K562 (cell line): Measurements from ENCODE around the gene KATNAL2. TPM values are rescaled to one million over a fixed set of nuclear protein-coding genes. Genes with fewer than 3 reads are reported as not detected.
A peak's percentile ranks its signal among the peaks of the same experiment; 100 is the strongest.

Experiments used
- C11orf30 ChIP-seq: fragments of 450-650 bp; IDR thresholded peaks from 2 replicates; pipeline ENCODE4 v1.6.1; 2016; ENCODE audit warnings: low read depth, mild to moderate bottlenecking
- CBFA2T2 ChIP-seq: fragments of 450-650 bp; conservative IDR thresholded peaks from 2 replicates; pipeline ENCODE4 v1.6.1; 2017; ENCODE audit warnings: mild to moderate bottlenecking
- DMBX1 ChIP-seq: fragments of 250-450 bp; sonication (Bioruptor Pico); IDR thresholded peaks from 2 replicates; pipeline ENCODE4 v1.8.0; 2022; ENCODE audit warnings: inconsistent platforms, mild to moderate bottlenecking, moderate library complexity, borderline replicate concordance
- ETV6 ChIP-seq, 3 experiments: fragments of 150-350 bp in 1 of 3; sonication (generic) in 1 of 3; formaldehyde crosslinking in 1 of 3; IDR thresholded peaks; 2 replicates each; pipeline versions ENCODE4 v1.6.1 to v1.8.0; 2014 to 2022; ENCODE audit warnings: borderline replicate concordance in 2 of 3, low read depth in 2 of 3, antibody characterized with exemption in 1 of 3, low read length in 1 of 3, mild to moderate bottlenecking in 1 of 3, missing genetic modification reagents in 1 of 3
- FOS ChIP-seq: IDR thresholded peaks from 3 replicates; pipeline ENCODE4 v1.6.1; 2011; ENCODE audit not compliant: insufficient read length; ENCODE audit errors: extremely low read depth
- FOXM1 ChIP-seq, 2 experiments: fragments of 450-650 bp in 1 of 2; sonication (generic) in 1 of 2; formaldehyde crosslinking in 1 of 2; IDR thresholded peaks; 2 replicates each; pipeline versions ENCODE4 v1.6.1 to v1.9.0; 2017 to 2022; ENCODE audit warnings: low read depth in 2 of 2, mild to moderate bottlenecking in 2 of 2, missing genetic modification reagents in 1 of 2, moderate library complexity in 1 of 2
- GATA2 ChIP-seq: sonication (generic); formaldehyde crosslinking; IDR thresholded peaks from 2 replicates; pipeline ENCODE4 v1.4.0; 2020; ENCODE audit warnings: mild to moderate bottlenecking, missing genetic modification reagents
- HDAC1 ChIP-seq, 2 experiments: fragments of 450-650 bp; IDR thresholded peaks; 2 replicates each; pipeline ENCODE4 v1.6.1; 2016 to 2017; ENCODE audit warnings: inconsistent platforms in 1 of 2, mild to moderate bottlenecking in 1 of 2, moderate library complexity in 1 of 2
- HDAC3 ChIP-seq: fragments of 450-650 bp; IDR thresholded peaks from 2 replicates; pipeline ENCODE4 v1.6.1; 2018; ENCODE audit warnings: borderline replicate concordance, mild to moderate bottlenecking, moderate library complexity; ENCODE audit not compliant: partially characterized antibody
- L3MBTL2 ChIP-seq: fragments of 450-650 bp; IDR thresholded peaks from 2 replicates; pipeline ENCODE4 v1.6.1; 2016; ENCODE audit warnings: mild to moderate bottlenecking, moderate library complexity
- MAFG ChIP-seq: fragments of 450-650 bp; conservative IDR thresholded peaks from 2 replicates; pipeline ENCODE4 v1.6.1; 2016; ENCODE audit warnings: missing genetic modification characterization, missing compliant biosample characterization
- MCM3 ChIP-seq: fragments of 450-650 bp; IDR thresholded peaks from 2 replicates; pipeline ENCODE4 v1.6.1; 2016
- MEF2D ChIP-seq: conservative IDR thresholded peaks from 2 replicates; pipeline ENCODE4 v1.6.1; 2016; ENCODE audit warnings: low read depth, missing genetic modification characterization, missing compliant biosample characterization
- MEIS2 ChIP-seq: fragments of 450-650 bp; IDR thresholded peaks from 2 replicates; pipeline ENCODE4 v1.6.1; 2014; ENCODE audit warnings: mild to moderate bottlenecking; ENCODE audit not compliant: partially characterized antibody
- MTA2 ChIP-seq: fragments of 450-650 bp; IDR thresholded peaks from 2 replicates; pipeline ENCODE4 v1.6.1; 2016; ENCODE audit warnings: low read depth
- NFE2 ChIP-seq: IDR thresholded peaks from 2 replicates; pipeline ENCODE4 v1.6.1; 2014; ENCODE audit warnings: antibody characterized with exemption, low read depth
- NR2C2 ChIP-seq, 2 experiments: fragments of 200-800 bp in 1 of 2; sonication (Bioruptor generic) in 1 of 2; sonication (generic) in 1 of 2; formaldehyde crosslinking in 1 of 2; IDR thresholded peaks; 2 replicates each; pipeline versions ENCODE4 v1.6.1 to v1.8.0; 2016 to 2022; ENCODE audit warnings: mild to moderate bottlenecking in 1 of 2, missing compliant biosample characterization in 1 of 2, missing genetic modification characterization in 1 of 2, missing genetic modification reagents in 1 of 2
- POLR3A ChIP-seq: IDR thresholded peaks from 2 replicates; pipeline ENCODE4 v1.6.1; 2011; ENCODE audit warnings: borderline replicate concordance, mild to moderate bottlenecking, moderate library complexity; ENCODE audit not compliant: insufficient read length, insufficient read depth; ENCODE audit errors: extremely low read depth
- RCOR1 ChIP-seq, 2 experiments: IDR thresholded peaks; 2 replicates each; pipeline ENCODE4 v1.6.1; 2012; ENCODE audit warnings: low read depth in 2 of 2, low read length in 2 of 2, borderline replicate concordance in 1 of 2, improper control_type of control experiment in 1 of 2
- RFX1 ChIP-seq: fragments of 450-650 bp; IDR thresholded peaks from 2 replicates; pipeline ENCODE4 v1.6.1; 2016; ENCODE audit warnings: mild to moderate bottlenecking, moderate library complexity
- RHOXF2B ChIP-seq: fragments of 250-450 bp; sonication (Bioruptor Pico); conservative IDR thresholded peaks from 2 replicates; pipeline ENCODE4 v1.5.1; 2021
- RUNX1 ChIP-seq: sonication (generic); IDR thresholded peaks from 2 replicates; pipeline ENCODE4 v1.6.1; 2016; ENCODE audit warnings: antibody characterized with exemption, low read depth
- SIRT6 ChIP-seq: IDR thresholded peaks from one replicate; pipeline ENCODE4 v1.6.1; 2012; ENCODE audit warnings: low read depth, mild to moderate bottlenecking, control low read depth, inconsistent platforms, low read length, moderate library complexity
- SOX6 ChIP-seq: fragments of 450-650 bp; IDR thresholded peaks from 2 replicates; pipeline ENCODE4 v1.6.1; 2014; ENCODE audit warnings: mild to moderate bottlenecking
- SPI1 ChIP-seq: IDR thresholded peaks from 2 replicates; pipeline ENCODE4 v1.6.1; 2011; ENCODE audit warnings: low read depth, low read length, control low read depth, borderline replicate concordance
- STAT5A ChIP-seq: IDR thresholded peaks from 2 replicates; pipeline ENCODE4 v1.6.1; 2012; ENCODE audit warnings: low read length, inconsistent platforms, borderline replicate concordance
- TAL1 ChIP-seq: fragments of 450-650 bp; IDR thresholded peaks from 2 replicates; pipeline ENCODE4 v1.6.1; 2016; ENCODE audit warnings: mild to moderate bottlenecking
- TCF3 ChIP-seq: sonication (generic); formaldehyde crosslinking; IDR thresholded peaks from 2 replicates; pipeline ENCODE4 v1.4.0; 2020; ENCODE audit warnings: mild to moderate bottlenecking, missing genetic modification reagents
- TCF7L2 ChIP-seq: fragments of 150-350 bp; IDR thresholded peaks from 2 replicates; pipeline ENCODE4 v1.6.1; 2016; ENCODE audit warnings: low read depth, mild to moderate bottlenecking, low read length, moderate library complexity
- ZNF699 ChIP-seq: fragments of 250-450 bp; sonication (Bioruptor Pico); IDR thresholded peaks from 2 replicates; pipeline ENCODE4 v1.8.0; 2021; ENCODE audit warnings: mild to moderate bottlenecking, moderate library complexity; ENCODE audit not compliant: insufficient replicate concordance
- polyA plus RNA-seq, 8 experiments: library from polyadenylated mRNA; depleted of rRNA in 4 of 8; stranded (reverse) in 5 of 8; unstranded in 3 of 8; fragments of >200 nt; fragmentation: Nextera tagmentation in 2 of 8; fragmentation: Illumina TruSeq in 1 of 8; extraction: Ambion mirVana in 2 of 8; extraction: Trizol in 1 of 8; gene quantifications; 2 replicates each; pipeline versions ENCODE4 v1.2.1 to v1.2.3, GENCODE V29; 2011 to 2014; ENCODE audit warnings: inconsistent platforms in 1 of 8, missing spikeins in 1 of 8
- total RNA-seq, 7 experiments: library from RNA; depleted of rRNA in 6 of 7; stranded (reverse); fragments of >200 nt in 6 of 7; fragmentation: Illumina TruSeq in 2 of 7; extraction: Trizol in 2 of 7; gene quantifications; 2 replicates each; pipeline versions ENCODE4 v1.2.1 to v1.2.3, GENCODE V29; 2011 to 2021; ENCODE audit warnings: low replicate concordance in 1 of 7
- TF ChIP-seq, protein P1 (sequence below): fragments of 250-450 bp; sonication (Bioruptor Pico); IDR thresholded peaks from 2 replicates; pipeline ENCODE4 v1.4.0; 2020; ENCODE audit warnings: mild to moderate bottlenecking

KATNAL2 gene
- total and polyA plus RNA-seq, 9 of the 15 experiments (the other 6 are each of a cell fraction or from before 2014, with no cell fraction given) = 0.08 to 1.2 (median 0.48) TPM

DNA sequence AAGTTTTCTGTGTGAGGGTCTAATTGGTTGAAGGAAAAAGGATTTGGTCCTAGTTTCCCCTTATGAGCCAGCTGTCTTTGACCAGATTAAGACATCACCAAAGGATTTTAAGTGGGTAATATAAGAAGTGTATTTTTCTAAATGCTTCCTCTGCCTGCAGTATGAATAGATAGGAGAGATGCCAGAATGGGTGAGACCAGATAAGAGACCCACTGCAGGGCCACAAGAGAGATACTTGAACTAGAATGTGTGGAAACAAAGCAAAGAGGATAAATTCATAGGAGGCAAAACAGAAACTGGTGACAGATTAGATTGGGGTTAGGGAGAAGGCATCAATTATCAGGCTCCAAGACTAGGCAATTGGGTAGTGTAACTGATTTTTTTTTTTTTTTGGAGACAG is 234.0 kb downstream of the KATNAL2 start (continued):
- TF ChIP-seq ETV6 (IDR thresholded peaks at IDR 0.05; ENCODE audit: borderline replicate concordance in 1 of 2, low read depth in 2 of 2, low read length in 1 of 2) (no peak), ETV6 (CRISPR knock-in tag; IDR thresholded peaks at IDR 0.05; ENCODE audit: borderline replicate concordance) (no peak), MEIS2 (peak; percentile 40), GATA2 (CRISPR knock-in tag) (no peak), FOS (no peak), SPI1 (no peak), MTA2 (peak; percentile 26; the same call in 1 of the 2 replicates), MAFG (tag) (no peak), RFX1 (no peak), SIRT6 (no peak), HDAC3 (peak; percentile 26), TAL1 (peak; percentile 76; the same call in 1 of the 2 replicates), DMBX1 (CRISPR knock-in tag) (no peak), RCOR1 (IDR thresholded peaks at IDR 0.05; ENCODE audit: borderline replicate concordance in 1 of 2, low read depth in 2 of 2, low read length in 2 of 2) (peak in 1 of 2 experiments; percentile 59; a peak in 1 of 4 replicates), NFE2 (no peak), HDAC1 (IDR thresholded peaks at IDR 0.05) (peak in 1 of 2 experiments; percentile 40; a peak in 1 of 4 replicates), NR2C2 (CRISPR knock-in tag; IDR thresholded peaks at IDR 0.05) (no peak), NR2C2 (tag; IDR thresholded peaks at IDR 0.05) (no peak), TCF7L2 (no peak), RUNX1 (no peak), CBFA2T2 (peak; percentile 87), L3MBTL2 (no peak), C11orf30 (no peak), MCM3 (no peak), RHOXF2B (CRISPR knock-in tag) (no peak), SOX6 (peak; percentile 83), MEF2D (tag) (no peak), POLR3A (no peak), ZNF699 (CRISPR knock-in tag) (no peak), STAT5A (peak; percentile 24; the same call in 1 of the 2 replicates), TCF3 (CRISPR knock-in tag) (peak; percentile 66), FOXM1 (IDR thresholded peaks at IDR 0.05; ENCODE audit: low read depth) (peak; percentile 45; the same call in 1 of the 2 replicates), FOXM1 (CRISPR knock-in tag; IDR thresholded peaks at IDR 0.05; ENCODE audit: low read depth) (no peak)
- TF ChIP-seq, protein P1, sequence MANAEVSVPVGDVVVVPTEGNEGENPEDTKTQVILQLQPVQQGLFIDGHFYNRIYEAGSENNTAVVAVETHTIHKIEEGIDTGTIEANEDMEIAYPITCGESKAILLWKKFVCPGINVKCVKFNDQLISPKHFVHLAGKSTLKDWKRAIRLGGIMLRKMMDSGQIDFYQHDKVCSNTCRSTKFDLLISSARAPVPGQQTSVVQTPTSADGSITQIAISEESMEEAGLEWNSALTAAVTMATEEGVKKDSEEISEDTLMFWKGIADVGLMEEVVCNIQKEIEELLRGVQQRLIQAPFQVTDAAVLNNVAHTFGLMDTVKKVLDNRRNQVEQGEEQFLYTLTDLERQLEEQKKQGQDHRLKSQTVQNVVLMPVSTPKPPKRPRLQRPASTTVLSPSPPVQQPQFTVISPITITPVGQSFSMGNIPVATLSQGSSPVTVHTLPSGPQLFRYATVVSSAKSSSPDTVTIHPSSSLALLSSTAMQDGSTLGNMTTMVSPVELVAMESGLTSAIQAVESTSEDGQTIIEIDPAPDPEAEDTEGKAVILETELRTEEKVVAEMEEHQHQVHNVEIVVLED (CRISPR knock-in tag) = no peak
